ENCODE results near the gene TMSB10. TPM values are rescaled to one million over a fixed set of nuclear protein-coding genes. Genes with fewer than 3 reads are reported as not detected.

The TMSB10 gene
- 8,589 to 10,969 TPM (median 9,558 TPM) in 5 replicates for total RNA-seq (2022; extraction: Qiagen RNA extraction; ENCODE audit: low read depth)

GRCh38 chr2:84905181-84906107 is at the start of gene TMSB10:
TMSB10 (plus strand) TSS chr2:84905656.

DNA sequence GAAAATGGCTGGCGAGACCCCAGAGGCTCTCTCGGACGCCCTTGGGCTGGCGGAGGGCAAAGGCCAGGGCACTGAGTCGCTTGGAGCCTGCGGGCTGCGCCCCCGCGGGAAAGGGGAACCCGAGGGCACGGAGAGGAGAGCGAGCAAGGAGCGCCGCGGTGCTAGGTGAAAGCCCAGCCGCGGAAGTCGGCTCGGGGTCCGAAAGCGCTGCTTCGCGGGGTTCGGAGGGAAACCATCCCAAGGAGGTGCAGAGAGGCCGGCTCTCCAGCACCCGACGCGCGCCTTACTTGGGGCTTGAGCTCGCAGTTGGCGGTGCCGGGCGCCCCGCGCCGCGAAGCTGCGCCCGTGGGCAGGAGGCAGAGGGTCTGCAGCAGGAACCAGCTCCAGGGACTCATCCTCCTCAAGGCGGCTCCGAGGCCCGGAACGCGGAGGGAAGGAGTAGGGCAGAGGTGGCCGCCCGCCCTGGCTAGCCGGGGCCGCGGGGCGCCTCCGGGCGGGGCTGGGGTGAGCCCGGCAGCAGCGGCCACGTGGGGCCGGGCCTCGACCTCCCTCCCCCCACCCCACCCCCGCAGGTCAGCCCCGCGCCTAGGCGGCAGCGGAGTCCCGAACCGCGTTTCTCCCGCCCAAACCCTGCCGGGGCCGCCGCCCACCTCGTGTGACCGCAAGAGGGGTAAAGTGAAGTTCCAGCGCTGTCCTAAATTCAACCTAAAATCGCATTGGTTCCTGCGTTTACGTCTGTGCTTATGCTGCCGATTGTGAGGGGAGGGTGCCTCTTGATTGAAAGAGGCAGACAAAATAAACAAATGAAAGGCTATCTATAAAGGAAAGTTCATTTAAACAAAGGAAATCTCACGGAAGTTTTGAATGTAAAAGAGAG is 24.6 kb upstream of the TMSB10 start, which contains the start of gene TRABD2A:
TRABD2A (minus strand) TSS at position 440 of the 877 bp plus-strand sequence; CDS start at position 395, 45 bp downstream.

Other genes with a start within 250 kb of the TMSB10 start
- 7.9 to 12.9 TPM (median 12.4 TPM) in 5 replicates for gene TRABD2A, start 24.6 kb upstream of the TMSB10 start, total RNA-seq (2022; extraction: Qiagen RNA extraction; ENCODE audit: low read depth)
- gene KCMF1, start 65.5 kb downstream of the TMSB10 start, total RNA-seq (2022; extraction: Qiagen RNA extraction; ENCODE audit: low read depth): 99.0 to 117 TPM (median 110 TPM) in 5 replicates
- gene TCF7L1, start 227.7 kb downstream of the TMSB10 start, total RNA-seq (2022; extraction: Qiagen RNA extraction; ENCODE audit: low read depth): 6.4 to 11.3 TPM (median 9.9 TPM) in 5 replicates

All from A549 treated with ZK216348 at 1 μM for 4 hours (cell line).